ENCODE measurements around the gene TNNC1.

- no peak for TF ChIP-seq CTCF (IDR thresholded peaks at IDR 0.05; ENCODE audit: low read depth, low read length)
- TF ChIP-seq EZH2phosphoT487 (IDR thresholded peaks at IDR 0.05; ENCODE audit: low read depth): no peak
Measured at GRCh38 chr3:52456169-52456799, 2.4 kb upstream of the TNNC1 start.

All from OCI-LY3 (cell line).